ENCODE data around the gene CDC25A. TPM values are rescaled to one million over a fixed set of nuclear protein-coding genes. Genes with fewer than 3 reads are reported as not detected.
A peak's percentile ranks its signal among the peaks of the same experiment; 100 is the strongest.

The CDC25A gene
- total RNA-seq, 2 experiments from 2014 or later = 32.5 to 33.9 TPM

DNA sequence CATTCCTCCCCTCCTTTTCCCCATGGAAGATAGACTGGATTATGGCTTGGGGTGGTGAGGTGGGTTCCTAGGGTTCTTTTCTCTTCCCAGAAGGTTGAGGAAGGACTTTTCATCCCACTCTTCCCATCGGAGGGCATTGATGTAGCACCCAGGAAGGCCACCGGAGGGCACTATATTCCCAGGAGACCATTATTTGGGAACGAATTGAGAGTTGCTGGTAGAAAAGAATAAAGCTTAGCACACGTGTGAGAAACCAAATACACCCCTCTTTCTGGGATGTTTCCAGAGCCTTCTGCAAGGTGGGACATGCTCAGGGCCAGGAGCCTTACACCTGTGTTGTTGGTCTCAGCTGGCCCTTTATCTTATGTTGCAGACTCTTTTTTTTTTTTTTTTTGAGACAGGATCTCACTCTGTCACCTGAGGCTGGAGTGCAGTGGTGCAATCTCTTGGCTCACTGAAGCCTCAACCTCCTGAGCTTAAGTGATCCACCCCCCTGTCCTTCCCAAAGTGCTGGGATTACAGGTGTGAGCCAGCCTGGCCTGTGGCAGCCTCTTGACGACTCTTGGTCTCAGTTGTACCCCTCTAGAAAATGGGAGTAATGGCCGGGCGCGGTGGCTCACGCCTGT is 6.3 kb upstream of the CDC25A start:
- intact Hi-C loops (cut with DNase I, micrococcal nuclease) = loop anchor here (1.0 to 2.0 kb wide), 2 partner anchors 242 kb away; no protein-coding TSS in a partner anchor
- H3K36me3 Mint-ChIP-seq (ENCODE audit: low read depth) = no peaks in the 10 kb centered on the region
- ChIA-PET CTCF (interaction anchor here (0.5 to 3.6 kb wide), 11 partner anchors 11 to 1299 kb away, joined by 3 to 25 read pairs (median 4); partner anchors contain the start of genes CCDC51, TMA7 and ZNF589), POLR2A (interaction anchor here (0.7 kb wide), 1 partner anchor 97 kb away, joined by 4 read pairs; no protein-coding TSS in a partner anchor)
- no peaks in the 10 kb centered on the region for H3K4me1 Mint-ChIP-seq
- ATAC-seq (peak; percentile 49), DNase-seq (peak; percentile 56)
- no peak overlapping the region for H3K4me3 Mint-ChIP-seq
- H3K27ac Mint-ChIP-seq = no peak overlapping the region
- H3K27me3 Mint-ChIP-seq = peaks cover 4% of the 10 kb centered on the region
- H3K9me3 Mint-ChIP-seq (ENCODE audit: low read depth) = no peaks in the 10 kb centered on the region

DNA sequence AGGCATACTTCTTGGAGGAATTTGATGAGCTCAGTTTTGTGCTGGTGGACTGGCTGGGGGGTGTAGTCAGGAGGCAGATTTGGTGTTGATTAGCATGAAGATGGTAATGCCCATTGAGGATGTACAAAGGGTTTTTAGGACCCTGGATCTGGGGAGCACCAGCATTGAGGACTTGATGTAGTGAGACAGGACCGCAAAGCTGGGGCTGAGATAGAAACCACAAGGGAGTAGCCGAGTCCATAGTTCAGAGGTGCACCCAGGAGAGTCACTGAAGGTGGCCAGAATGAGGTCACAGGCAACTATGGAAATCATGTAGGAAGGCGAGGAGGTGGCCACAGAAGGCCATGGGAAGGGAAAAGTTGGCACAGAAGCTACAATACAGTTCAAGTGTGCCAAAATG is 2.7 kb upstream of the CDC25A start:
- H3K27me3 Mint-ChIP-seq = peaks cover 11% of the 10 kb centered on the region
- ChIA-PET CTCF (interaction anchor here (0.8 kb wide), 1 partner anchor 249 kb away, joined by 3 read pairs; the partner anchor contains the start of genes CCDC51 and TMA7), POLR2A (no interaction called here)
- no peak overlapping the region for H3K27ac Mint-ChIP-seq
- no peaks in the 10 kb centered on the region for H3K9me3 Mint-ChIP-seq (ENCODE audit: low read depth)
- H3K4me3 Mint-ChIP-seq = no peak overlapping the region
- peaks cover 15% of the 10 kb centered on the region for H3K36me3 Mint-ChIP-seq (ENCODE audit: low read depth)
- no peak for ATAC-seq
- H3K4me1 Mint-ChIP-seq = peaks cover 13% of the 10 kb centered on the region
- intact Hi-C loops (cut with DNase I, micrococcal nuclease) = no loop called here
- no peak for DNase-seq

DNA sequence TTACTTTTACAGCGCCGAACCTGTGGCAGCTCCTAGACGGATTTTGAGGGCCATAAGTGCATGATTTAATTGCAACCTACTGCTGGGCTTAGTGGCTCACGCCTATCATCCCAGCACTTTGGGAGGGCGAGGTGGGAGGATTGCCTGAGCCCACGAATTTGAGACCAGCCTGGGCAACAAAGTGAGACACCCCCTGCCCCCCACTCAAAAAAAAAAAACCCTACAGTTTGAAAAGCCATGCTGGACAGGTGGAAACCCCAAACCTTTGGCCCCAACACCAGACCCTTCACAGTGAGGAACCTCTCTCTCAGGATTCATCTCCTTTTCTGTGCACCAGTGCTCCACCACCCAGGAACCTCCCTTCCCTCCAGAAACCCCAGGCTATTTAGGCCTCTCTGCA is 1.1 kb upstream of the CDC25A start:
- H3K36me3 Mint-ChIP-seq (ENCODE audit: low read depth) = peaks cover 31% of the 10 kb centered on the region
- H3K27me3 Mint-ChIP-seq = peaks cover 10% of the 10 kb centered on the region
- DNase-seq (no peak), ATAC-seq (no peak)
- no peaks in the 10 kb centered on the region for H3K9me3 Mint-ChIP-seq (ENCODE audit: low read depth)
- H3K4me3 Mint-ChIP-seq = no peak overlapping the region
- ChIA-PET CTCF (interaction anchor here (0.6 to 2.2 kb wide), 3 partner anchors 247 to 571 kb away, joined by 3 to 7 read pairs (median 3); no protein-coding TSS in a partner anchor), POLR2A (interaction anchor here (0.7 kb wide), 1 partner anchor 170 kb away, joined by 3 read pairs; no protein-coding TSS in a partner anchor)
- intact Hi-C loops (cut with DNase I, micrococcal nuclease) = loop anchor here (2.0 to 5.0 kb wide), 7 partner anchors 113 to 903 kb away; partner anchors contain the start of genes CCDC51 (in 1 of the 2), NDUFAF3 (in 1 of the 2), NME6 (in 1 of the 2) and QRICH1 (in 1 of the 2)
- H3K4me1 Mint-ChIP-seq = peaks cover 15% of the 10 kb centered on the region
- H3K27ac Mint-ChIP-seq = no peak overlapping the region

DNA sequence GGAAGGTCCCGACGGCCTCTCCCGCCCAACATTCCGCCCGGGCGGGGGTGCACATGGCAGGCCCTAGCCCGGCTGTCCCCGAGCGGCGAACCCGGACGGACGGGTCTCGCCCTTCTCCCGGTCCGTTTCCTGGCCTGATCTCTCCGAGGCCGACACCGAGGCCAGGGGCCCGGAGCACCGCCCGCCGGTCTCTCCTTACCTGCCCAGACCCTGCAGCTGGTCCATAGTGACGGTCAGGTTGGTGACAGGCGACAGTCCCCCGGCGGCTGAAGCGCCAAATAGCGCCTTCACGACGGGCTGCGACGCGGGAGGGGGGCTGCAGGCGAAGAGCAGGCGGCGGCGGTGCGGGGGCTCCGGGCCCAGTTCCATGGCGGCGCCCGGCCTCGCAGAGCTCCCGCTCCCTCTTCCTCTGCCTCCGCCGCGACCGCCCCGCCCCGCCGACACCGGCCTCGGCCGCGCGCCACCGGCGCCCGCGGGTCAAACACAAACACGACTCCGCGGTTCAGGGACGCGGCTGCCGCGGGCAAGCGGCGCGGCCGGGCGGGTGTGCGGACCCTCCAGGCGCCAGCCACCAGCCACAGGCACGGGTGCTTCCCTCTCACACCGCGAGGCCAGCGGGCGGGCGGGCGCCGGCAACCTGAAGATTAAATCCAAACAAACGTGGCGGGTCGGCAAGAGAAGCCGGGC is 495 bp downstream of the CDC25A start:
- CTCF ChIA-PET = interaction anchor here (0.6 to 2.2 kb wide), 3 partner anchors 249 to 369 kb away, joined by 3 to 7 read pairs (median 3); partner anchors contain the start of gene PFKFB4
- Mint-ChIP-seq H3K4me1 (peaks cover 15% of the 10 kb centered on the region), H3K36me3 (ENCODE audit: low read depth) (peaks cover 47% of the 10 kb centered on the region), H3K27me3 (peaks cover 7% of the 10 kb centered on the region), H3K27ac (no peak overlapping the region), H3K9me3 (ENCODE audit: low read depth) (no peaks in the 10 kb centered on the region), H3K4me3 (peak overlapping the region; percentile 96)
- DNase-seq = peak; percentile 68
- intact Hi-C loops (cut with DNase I, micrococcal nuclease) = loop anchor here (1.0 to 5.0 kb wide), 22 partner anchors 54 to 905 kb away; partner anchors contain the start of genes NME6 (in 2 of the 2), ZNF589 (in 2 of the 2), CCDC51 (in 1 of the 2) and DHX30 (in 1 of the 2)
- peak; percentile 13 for ATAC-seq
- POLR2A ChIA-PET = interaction anchor here (0.6 to 1.5 kb wide), 8 partner anchors 53 to 766 kb away, joined by 3 to 9 read pairs (median 4); partner anchors contain the start of genes CCDC51, PFKFB4, TMA7 and ZNF589

DNA sequence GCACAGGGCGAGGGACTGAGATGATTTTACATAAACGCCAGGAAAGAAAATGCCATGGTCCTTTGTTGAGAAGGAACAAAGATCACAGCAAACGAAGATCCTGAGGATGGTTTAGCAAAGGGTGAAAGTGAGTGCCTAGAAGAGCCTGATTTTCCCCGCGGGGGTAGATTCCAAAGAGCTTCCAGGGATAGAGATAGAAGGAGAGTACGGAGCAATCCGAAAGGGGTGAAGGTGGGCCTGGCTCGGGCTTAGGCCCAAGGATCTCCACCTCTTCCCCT is 977 bp downstream of the CDC25A start:
- POLR2A ChIA-PET = interaction anchor here (0.6 to 1.5 kb wide), 5 partner anchors 27 to 767 kb away, joined by 4 to 6 read pairs (median 4); partner anchors contain the start of genes CCDC51, TMA7 and ZNF589
- Mint-ChIP-seq H3K36me3 (ENCODE audit: low read depth) (peaks cover 52% of the 10 kb centered on the region), H3K27ac (peak overlapping the region; percentile 79), H3K27me3 (peaks cover 7% of the 10 kb centered on the region), H3K4me3 (peak overlapping the region; percentile 96), H3K4me1 (peaks cover 15% of the 10 kb centered on the region), H3K9me3 (ENCODE audit: low read depth) (no peaks in the 10 kb centered on the region)
- ATAC-seq = no peak
- intact Hi-C loops (cut with DNase I, micrococcal nuclease) = loop anchor here (5.0 kb wide), 4 partner anchors 115 to 905 kb away; partner anchors contain the start of genes NDUFAF3 (in 1 of the 2), NME6 (in 1 of the 2), QRICH1 (in 1 of the 2) and SCAP (in 1 of the 2)
- DNase-seq = no peak
- CTCF ChIA-PET = interaction anchor here (0.6 to 2.2 kb wide), 2 partner anchors 249 to 369 kb away, joined by 3 to 7 read pairs; partner anchors contain the start of gene PFKFB4

DNA sequence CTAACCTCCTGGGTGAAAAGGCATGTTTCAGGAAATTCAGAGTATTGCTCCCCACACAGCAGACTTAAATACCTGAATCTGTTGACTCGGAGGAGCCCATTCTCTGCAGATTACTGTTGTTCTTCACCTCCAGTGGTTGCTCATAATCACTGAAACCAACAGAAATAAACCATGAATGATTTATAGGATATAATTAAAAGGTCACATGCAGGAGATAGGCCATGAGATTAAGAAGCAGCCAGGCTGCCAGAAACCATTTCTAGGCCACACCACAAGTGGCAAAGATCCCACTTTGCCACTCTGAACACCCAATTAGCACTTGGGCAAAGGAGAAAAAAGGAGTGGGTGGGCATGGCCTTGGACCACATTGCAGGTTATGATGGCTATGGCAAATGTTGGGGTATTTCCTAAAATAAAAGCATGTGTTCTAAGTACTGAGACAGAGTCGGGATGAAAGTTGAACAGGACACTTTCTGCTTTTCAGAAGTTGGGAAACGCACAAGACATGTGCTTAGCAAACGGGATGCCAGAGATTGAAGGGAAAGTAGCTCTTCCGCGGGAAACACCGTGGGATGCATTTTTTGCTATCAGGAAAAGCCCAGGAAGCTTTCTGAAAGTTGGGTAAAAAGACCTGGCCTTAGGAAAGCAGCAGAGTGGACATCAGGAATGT is 1.5 kb downstream of the CDC25A start:
- H3K27ac Mint-ChIP-seq = peak overlapping the region; percentile 79
- ChIA-PET POLR2A (interaction anchor here (0.6 to 0.9 kb wide), 2 partner anchors 26 to 54 kb away, joined by 4 to 6 read pairs; partner anchors contain the start of gene ZNF589), CTCF (interaction anchor here (0.6 kb wide), 1 partner anchor 370 kb away, joined by 3 read pairs; the partner anchor contains the start of gene PFKFB4)
- H3K9me3 Mint-ChIP-seq (ENCODE audit: low read depth) = no peaks in the 10 kb centered on the region
- H3K36me3 Mint-ChIP-seq (ENCODE audit: low read depth) = peaks cover 56% of the 10 kb centered on the region
- no peak for ATAC-seq
- peaks cover 7% of the 10 kb centered on the region for H3K27me3 Mint-ChIP-seq
- intact Hi-C loops (cut with DNase I, micrococcal nuclease) = loop anchor here (5.0 kb wide), 4 partner anchors 116 to 906 kb away; partner anchors contain the start of genes NDUFAF3 (in 1 of the 2), NME6 (in 1 of the 2), QRICH1 (in 1 of the 2) and SCAP (in 1 of the 2)
- peaks cover 15% of the 10 kb centered on the region for H3K4me1 Mint-ChIP-seq
- no peak for DNase-seq
- peak overlapping the region; percentile 96 for H3K4me3 Mint-ChIP-seq

DNA sequence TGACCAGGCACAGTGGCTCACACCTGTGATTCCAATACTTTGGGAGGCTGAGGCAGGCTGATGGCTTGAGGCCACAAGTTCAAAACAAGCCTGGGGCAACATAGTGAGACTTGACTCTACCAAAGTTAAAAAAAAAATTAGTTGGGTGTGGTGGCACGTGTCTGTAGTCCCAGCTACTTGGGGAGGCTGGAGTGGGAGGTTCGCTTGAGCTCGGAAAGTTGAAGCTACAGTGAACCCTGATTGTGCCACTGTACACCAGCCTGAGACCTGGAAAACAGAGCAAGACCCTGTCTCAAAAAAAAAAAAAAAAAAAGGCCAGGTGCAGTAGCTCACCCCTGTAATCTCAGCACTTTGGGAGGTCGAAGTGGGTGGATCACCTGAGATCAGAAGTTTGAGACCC is 3.1 kb downstream of the CDC25A start:
- Mint-ChIP-seq H3K4me3 (no peak overlapping the region), H3K27ac (no peak overlapping the region), H3K27me3 (peaks cover 7% of the 10 kb centered on the region), H3K9me3 (ENCODE audit: low read depth) (no peaks in the 10 kb centered on the region), H3K36me3 (ENCODE audit: low read depth) (peaks cover 73% of the 10 kb centered on the region), H3K4me1 (peaks cover 15% of the 10 kb centered on the region)
- ATAC-seq (no peak), DNase-seq (no peak)
- intact Hi-C loops (cut with DNase I, micrococcal nuclease) = loop anchor here (5.0 kb wide), 4 partner anchors 117 to 907 kb away; partner anchors contain the start of genes NDUFAF3 (in 1 of the 2), NME6 (in 1 of the 2), QRICH1 (in 1 of the 2) and SCAP (in 1 of the 2)
- CTCF ChIA-PET = no interaction called here
- POLR2A ChIA-PET = interaction anchor here (0.6 to 1.3 kb wide), 2 partner anchors 13 to 27 kb away, joined by 3 to 8 read pairs; no protein-coding TSS in a partner anchor

DNA sequence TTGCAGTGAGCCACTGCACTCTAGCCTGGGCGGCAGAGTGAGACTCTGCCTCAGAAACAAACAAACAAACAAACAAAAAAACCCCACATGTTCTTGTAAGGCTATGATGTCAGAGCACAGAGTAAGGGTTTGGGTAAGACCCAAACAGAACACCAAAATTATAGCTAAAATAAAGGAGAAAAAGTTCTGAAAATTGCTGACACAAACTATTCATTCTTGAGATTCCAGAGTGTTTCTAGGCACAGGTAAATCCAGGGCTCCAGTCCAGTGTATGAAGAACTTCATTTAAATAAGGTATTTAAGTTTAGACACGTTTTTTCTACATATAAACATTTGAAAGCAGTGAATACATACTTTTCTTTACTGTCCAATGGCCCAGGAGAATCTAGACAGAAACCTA is 3.9 kb downstream of the CDC25A start:
- intact Hi-C loops (cut with DNase I, micrococcal nuclease) = no loop called here
- H3K9me3 Mint-ChIP-seq (ENCODE audit: low read depth) = no peaks in the 10 kb centered on the region
- no peak for ATAC-seq
- no peak overlapping the region for H3K4me3 Mint-ChIP-seq
- ChIA-PET CTCF (interaction anchor here (1.5 kb wide), 1 partner anchor 252 kb away, joined by 5 read pairs; no protein-coding TSS in a partner anchor), POLR2A (no interaction called here)
- no peak overlapping the region for H3K27ac Mint-ChIP-seq
- H3K27me3 Mint-ChIP-seq = peaks cover 7% of the 10 kb centered on the region
- DNase-seq = no peak
- H3K36me3 Mint-ChIP-seq (ENCODE audit: low read depth) = peaks cover 80% of the 10 kb centered on the region
- H3K4me1 Mint-ChIP-seq = peaks cover 15% of the 10 kb centered on the region

DNA sequence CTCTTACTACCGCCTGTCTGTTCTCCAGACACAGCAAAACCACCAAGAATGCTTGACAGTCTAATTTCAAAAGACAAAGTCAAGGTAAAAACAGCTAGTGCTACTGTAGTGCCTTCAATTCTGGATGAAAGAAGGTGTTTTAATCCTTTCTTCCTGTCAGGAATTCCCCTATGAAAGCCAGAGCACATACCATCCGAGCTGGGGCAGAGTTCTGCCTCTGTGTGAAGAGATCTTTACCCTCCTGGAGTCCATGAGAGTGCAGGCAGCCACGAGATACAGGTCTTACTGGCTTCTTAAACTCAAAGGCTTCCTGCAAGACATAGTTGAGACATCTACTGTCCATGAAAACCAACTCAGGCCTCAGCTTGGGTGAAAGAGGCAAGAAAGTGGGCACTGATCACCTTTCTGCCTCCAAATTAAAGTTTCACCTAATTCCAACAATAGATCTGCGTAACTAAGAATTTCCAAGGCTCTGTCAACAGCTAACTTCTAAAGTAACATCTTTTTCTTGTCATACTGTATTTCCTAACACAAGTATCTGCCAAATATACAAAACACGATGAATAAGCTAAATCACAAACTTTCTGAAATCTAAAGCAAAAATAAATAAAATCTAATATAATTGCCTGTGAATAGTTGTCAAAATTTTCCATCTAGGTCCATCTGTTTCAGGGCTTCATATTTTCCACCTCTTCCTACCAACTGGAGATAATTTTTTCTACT is 7.5 kb downstream of the CDC25A start:
- no peaks in the 10 kb centered on the region for H3K27me3 Mint-ChIP-seq
- ATAC-seq = no peak
- no peak for DNase-seq
- ChIA-PET CTCF (no interaction called here), POLR2A (no interaction called here)
- H3K27ac Mint-ChIP-seq = no peak overlapping the region
- intact Hi-C loops (cut with DNase I, micrococcal nuclease) = no loop called here
- H3K4me1 Mint-ChIP-seq = no peaks in the 10 kb centered on the region
- H3K36me3 Mint-ChIP-seq (ENCODE audit: low read depth) = peaks cover 93% of the 10 kb centered on the region
- no peak overlapping the region for H3K4me3 Mint-ChIP-seq
- H3K9me3 Mint-ChIP-seq (ENCODE audit: low read depth) = no peaks in the 10 kb centered on the region

DNA sequence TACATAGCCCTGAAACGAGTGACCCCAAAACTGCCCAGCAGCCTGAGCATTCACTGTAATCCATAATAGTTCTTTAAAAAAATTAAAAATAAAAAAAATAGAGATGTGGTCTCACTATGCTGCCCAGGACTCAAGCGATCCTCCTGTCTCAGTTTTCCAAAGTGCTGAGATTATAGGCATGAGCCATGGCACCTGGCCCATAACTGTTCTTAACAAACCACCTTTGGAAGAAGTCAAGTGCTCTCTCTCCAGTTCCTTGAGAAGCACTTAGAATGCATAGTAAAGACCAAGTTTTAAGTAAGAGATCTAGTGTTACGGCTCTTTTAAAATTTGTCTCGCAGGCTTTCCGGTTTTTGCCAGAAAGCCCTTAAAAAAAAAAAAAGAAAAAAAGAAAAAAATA is 8.2 kb downstream of the CDC25A start:
- Mint-ChIP-seq H3K4me1 (no peaks in the 10 kb centered on the region), H3K36me3 (ENCODE audit: low read depth) (peaks cover 91% of the 10 kb centered on the region), H3K27me3 (no peaks in the 10 kb centered on the region), H3K4me3 (no peak overlapping the region), H3K9me3 (ENCODE audit: low read depth) (no peaks in the 10 kb centered on the region), H3K27ac (no peak overlapping the region)
- ATAC-seq = no peak
- intact Hi-C loops (cut with DNase I, micrococcal nuclease) = no loop called here
- ChIA-PET CTCF (no interaction called here), POLR2A (no interaction called here)
- DNase-seq = no peak
